GM12878 (cell line): ENCODE measurements around the gene MAP3K5. TPM values are rescaled to one million over a fixed set of nuclear protein-coding genes. Genes with fewer than 3 reads are reported as not detected.

Source experiments
- ATAC-seq: fragments of 200-7000 bp; cut with Tn5 transposase; 3 replicates; pipeline ENCODE4 v1.9.1; 2020; ENCODE audit warnings: mild to moderate bottlenecking, moderate library complexity
- BruUV-seq: library from RNA; stranded (reverse); fragments of 400-500 nt; replicated peaks from 2 replicates; lab custom pipeline; 2021; lab: Mats Ljungman, UMichigan
- CTCF ChIA-PET: fragments of 300-600 bp; sonication (Branson Sonifier 250); formaldehyde crosslinking; extraction: SDS; loops from one replicate; lab custom pipeline; 2021; ENCODE audit warnings: inconsistent platforms; lab: Yijun Ruan, JAX
- POLR2A ChIA-PET: fragments of 350-600 bp; formaldehyde crosslinking; extraction: SDS; loops from one replicate; lab custom pipeline; 2021; ENCODE audit warnings: inconsistent platforms; lab: Charles Lee
- RAD21 ChIA-PET: fragments of 300-600 bp; sonication (Branson Sonifier 250); formaldehyde crosslinking; loops from one replicate; lab custom pipeline; 2023; ENCODE audit warnings: antibody characterized with exemption; ENCODE audit not compliant: unreplicated experiment; lab: Charles Lee
- SMC1A ChIA-PET: fragments of 300-600 bp; sonication (Branson Sonifier 250); formaldehyde crosslinking; loops from one replicate; lab custom pipeline; 2023; ENCODE audit not compliant: unreplicated experiment, uncharacterized antibody; lab: Charles Lee
- DNase-seq: peaks from one replicate; pipeline ENCODE4 v3.0.0-alpha.2; 2011; ENCODE audit warnings: low read depth, low spot score
- FAIRE-seq: peaks from 3 replicates; lab custom pipeline; 2011; peaks lifted over from hg19 to GRCh38; lab: Jason Lieb, UNC
- H2AFZ ChIP-seq: 2 replicates; pipeline ENCODE4 v1.6.0; 2011; ENCODE audit warnings: low read depth, low read length, control low read depth; ENCODE audit not compliant: control insufficient read depth
- H3K27ac ChIP-seq: 2 replicates; pipeline ENCODE4 v1.5.1; 2011; ENCODE audit warnings: control low read depth; ENCODE audit not compliant: control insufficient read depth, insufficient read depth
- H3K27me3 ChIP-seq, 2 experiments: replicated peaks in 1 of 2; 2 replicates each; pipeline versions ENCODE4 v1.6.0 to v1.6.1; 2011; ENCODE audit warnings: low read length in 1 of 2; ENCODE audit not compliant: control insufficient read depth in 2 of 2, insufficient read depth in 2 of 2
- H3K36me3 ChIP-seq, 2 experiments: 2 replicates each; pipeline ENCODE4 v1.5.1; 2011; ENCODE audit warnings: low read length in 1 of 2; ENCODE audit not compliant: control insufficient read depth in 2 of 2, insufficient read depth in 2 of 2
- H3K4me1 ChIP-seq: 2 replicates; pipeline ENCODE4 v1.6.1; 2011; ENCODE audit warnings: mild to moderate bottlenecking, low read length, moderate library complexity, mixed read lengths; ENCODE audit not compliant: control insufficient read depth, insufficient read depth
- H3K4me2 ChIP-seq: 2 replicates; pipeline ENCODE4 v1.6.0; 2011; ENCODE audit warnings: control low read depth; ENCODE audit not compliant: control insufficient read depth, insufficient read depth
- H3K4me3 ChIP-seq: fragments of 200-600 bp; sonication (generic); 2 replicates; pipeline ENCODE4 v1.5.1; 2016
- H3K79me2 ChIP-seq: 2 replicates; pipeline ENCODE4 v1.6.0; 2011; ENCODE audit warnings: low read length; ENCODE audit not compliant: control insufficient read depth, insufficient read depth
- H3K9ac ChIP-seq: 2 replicates; pipeline ENCODE4 v1.8.0; 2011; ENCODE audit warnings: low read length, control low read depth, mixed read lengths; ENCODE audit not compliant: control insufficient read depth, insufficient read depth
- H3K9me3 ChIP-seq: replicated peaks from 3 replicates; pipeline ENCODE4 v1.5.1; 2011; ENCODE audit warnings: mild to moderate bottlenecking, low read length; ENCODE audit not compliant: control insufficient read depth, insufficient read depth
- H4K20me1 ChIP-seq: 2 replicates; pipeline ENCODE4 v1.6.0; 2011; ENCODE audit not compliant: control insufficient read depth, insufficient read depth
- CEBPB ChIP-seq, 2 experiments: fragments of 150-350 bp in 1 of 2; IDR thresholded peaks; 2 replicates each; pipeline ENCODE4 v1.6.1; 2012 to 2014; ENCODE audit warnings: low read depth in 2 of 2, low read length in 2 of 2, borderline replicate concordance in 1 of 2, inconsistent platforms in 1 of 2
- SP1 ChIP-seq: IDR thresholded peaks from one replicate; pipeline ENCODE4 v1.6.1; 2011; ENCODE audit warnings: low read depth, low read length
- SUPT20H ChIP-seq: IDR thresholded peaks from 2 replicates; pipeline ENCODE4 v1.6.1; 2011; ENCODE audit warnings: low read depth, mild to moderate bottlenecking, low read length, moderate library complexity, borderline replicate concordance; ENCODE audit not compliant: control insufficient read depth
- YBX1 ChIP-seq: fragments of 450-650 bp; IDR thresholded peaks from 2 replicates; pipeline ENCODE4 v1.6.1; 2016; ENCODE audit warnings: antibody characterized with exemption
- WGBS: methylation state at CpG from one replicate; pipeline ENCODE4 v1.1.6; 2016; ENCODE audit warnings: low lambda C conversion rate; ENCODE audit not compliant: insufficient replicate concordance, insufficient coverage; ENCODE audit errors: missing lambda C conversion rate; 5-methylcytosine and 5-hydroxymethylcytosine counted together
- in situ Hi-C: fragments of 300-500 bp; cut with MboI; formaldehyde crosslinking; loops from 9 replicates; pipeline ENCODE4 v1.14.3; 2018; ENCODE audit warnings: mixed read lengths
- intact Hi-C: fragments of 100-400 bp; cut with micrococcal nuclease; formaldehyde crosslinking; loops from one replicate; pipeline ENCODE4 v1.14.2; 2022; ENCODE audit not compliant: unreplicated experiment
- polyA plus RNA-seq, 11 experiments: library from polyadenylated mRNA; depleted of rRNA in 4 of 11; unstranded in 6 of 11; stranded (reverse) in 5 of 11; fragments of >200 nt; fragmentation: Nextera tagmentation in 4 of 11; fragmentation: Illumina TruSeq in 1 of 11; extraction: Ambion mirVana in 4 of 11; extraction: Trizol in 1 of 11; gene quantifications; 1 replicate in 1 of 11; 2 replicates in 10 of 11; pipeline versions ENCODE4 v1.2.1 to v1.2.3, GENCODE V29; 2011 to 2016; ENCODE audit warnings: inconsistent platforms in 2 of 11, missing spikeins in 2 of 11, low read depth in 1 of 11
- total RNA-seq, 4 experiments: library from RNA; depleted of rRNA in 3 of 4; stranded (reverse); fragments of >200 nt in 3 of 4; fragmentation: Illumina TruSeq in 1 of 4; extraction: Trizol in 1 of 4; gene quantifications; 2 replicates each; pipeline versions ENCODE4 v1.2.1 to v1.2.3, GENCODE V29; 2013 to 2021
- TF ChIP-seq, protein P1 (sequence below): fragments of 450-650 bp; IDR thresholded peaks from 2 replicates; pipeline ENCODE4 v1.6.1; 2017; ENCODE audit warnings: antibody characterized with exemption, mild to moderate bottlenecking, moderate library complexity
- TF ChIP-seq, protein P2 (sequence below): fragments of 450-650 bp; IDR thresholded peaks from 2 replicates; pipeline ENCODE4 v1.6.1; 2016; ENCODE audit warnings: mild to moderate bottlenecking
- TF ChIP-seq, protein P3 (sequence below): fragments of 450-650 bp; IDR thresholded peaks from 2 replicates; pipeline ENCODE4 v1.6.1; 2016; ENCODE audit warnings: mild to moderate bottlenecking
- TF ChIP-seq, protein P4 (sequence below): fragments of 450-650 bp; IDR thresholded peaks from 2 replicates; pipeline ENCODE4 v1.6.1; 2017; ENCODE audit warnings: mild to moderate bottlenecking, moderate library complexity
- TF ChIP-seq, protein P5 (sequence below): IDR thresholded peaks from 2 replicates; pipeline ENCODE4 v1.6.1; 2011; ENCODE audit warnings: mild to moderate bottlenecking, low read depth, low read length, moderate library complexity; ENCODE audit not compliant: insufficient replicate concordance

Gene MAP3K5
- total and polyA plus RNA-seq, 10 of the 15 experiments (the other 5 are each of a cell fraction or from before 2014, with no cell fraction given), result 5.4 to 34.3 (median 26.4) TPM

DNA sequence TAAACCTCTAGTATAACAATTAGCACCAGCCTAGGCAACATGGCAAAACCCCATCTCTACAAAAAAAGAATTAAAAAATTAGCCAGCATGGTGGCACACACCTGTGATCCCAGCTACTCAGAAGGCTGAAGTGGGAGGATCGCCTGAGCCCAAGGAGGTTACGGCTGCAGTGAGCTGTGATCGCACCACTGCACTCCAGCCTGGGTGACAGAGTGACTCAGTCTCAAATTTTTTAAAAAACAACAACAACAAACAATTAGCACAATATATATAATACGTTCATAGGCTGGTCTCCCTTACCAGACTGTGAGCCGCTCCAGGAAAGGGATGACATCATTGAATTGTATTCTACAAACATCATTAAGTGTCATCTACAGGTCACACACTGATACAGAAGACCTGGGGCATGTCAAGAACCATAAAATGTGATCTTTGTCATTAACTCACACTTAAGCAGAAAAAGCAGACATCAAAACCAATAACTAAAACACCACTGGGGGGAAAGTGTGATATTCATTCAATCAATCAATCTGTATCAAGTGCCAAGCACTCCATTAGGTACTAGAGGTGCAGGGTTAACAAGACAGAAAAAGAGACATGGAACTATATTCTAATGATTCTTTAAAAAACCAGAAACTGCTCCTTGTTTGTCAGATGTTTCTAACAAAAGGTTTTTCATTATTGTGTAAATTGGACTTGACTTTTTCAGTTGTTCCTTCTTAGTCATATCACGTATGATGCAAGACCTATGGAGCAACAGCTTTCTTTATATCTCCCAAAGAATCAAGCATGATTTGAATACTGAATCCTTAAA is 17.8 kb downstream of the MAP3K5 start:
- Histone ChIP-seq H2AFZ (no peak overlapping the region), H3K36me3 (peaks cover 0 to 4% of the 10 kb centered on the region in 2 experiments; a peak in 3 of 4 replicates), H3K27me3 (no peaks in the 10 kb centered on the region), H4K20me1 (no peaks in the 10 kb centered on the region), H3K9ac (peak overlapping the region; percentile 10; the same call in 1 of the 2 replicates), H3K9me3 (no peaks in the 10 kb centered on the region; the same call in 2 of the 3 replicates), H3K4me2 (peak overlapping the region; percentile 32), H3K27ac (peak overlapping the region; percentile 92), H3K4me1 (peaks cover 46% of the 10 kb centered on the region), H3K79me2 (peaks cover 98% of the 10 kb centered on the region), H3K4me3 (0 out of 2 replicates have a peak overlapping the region, but pooled peaks have one; percentile 4)
- no TSS peak for BruUV-seq
- DNase-seq, result no peak
- WGBS, result 66% methylated on average over 6 of the region's 6 CpGs
- no peak for FAIRE-seq
- intact Hi-C loops, result no loop called here
- no peak for ATAC-seq
- ChIA-PET RAD21 (interaction anchor here (1.0 to 12.6 kb wide), 5 partner anchors 12 to 56 kb away, joined by 3 to 270 read pairs (median 92); partner anchors contain the start of gene MAP3K5), CTCF (interaction anchor here (1.3 to 3.9 kb wide), 8 partner anchors 10 to 129 kb away, joined by 3 to 26 read pairs (median 4); no protein-coding TSS in a partner anchor), SMC1A (interaction anchor here (1.3 to 8.9 kb wide), 7 partner anchors 12 to 130 kb away, joined by 4 to 227 read pairs (median 25); partner anchors contain the start of gene MAP3K5), POLR2A (interaction anchor here (0.9 to 11.8 kb wide), 5 partner anchors 11 to 486 kb away, joined by 3 to 159 read pairs (median 33); partner anchors contain the start of gene MAP3K5)
- in situ Hi-C loops, result no loop called here
- TF ChIP-seq, protein P1, sequence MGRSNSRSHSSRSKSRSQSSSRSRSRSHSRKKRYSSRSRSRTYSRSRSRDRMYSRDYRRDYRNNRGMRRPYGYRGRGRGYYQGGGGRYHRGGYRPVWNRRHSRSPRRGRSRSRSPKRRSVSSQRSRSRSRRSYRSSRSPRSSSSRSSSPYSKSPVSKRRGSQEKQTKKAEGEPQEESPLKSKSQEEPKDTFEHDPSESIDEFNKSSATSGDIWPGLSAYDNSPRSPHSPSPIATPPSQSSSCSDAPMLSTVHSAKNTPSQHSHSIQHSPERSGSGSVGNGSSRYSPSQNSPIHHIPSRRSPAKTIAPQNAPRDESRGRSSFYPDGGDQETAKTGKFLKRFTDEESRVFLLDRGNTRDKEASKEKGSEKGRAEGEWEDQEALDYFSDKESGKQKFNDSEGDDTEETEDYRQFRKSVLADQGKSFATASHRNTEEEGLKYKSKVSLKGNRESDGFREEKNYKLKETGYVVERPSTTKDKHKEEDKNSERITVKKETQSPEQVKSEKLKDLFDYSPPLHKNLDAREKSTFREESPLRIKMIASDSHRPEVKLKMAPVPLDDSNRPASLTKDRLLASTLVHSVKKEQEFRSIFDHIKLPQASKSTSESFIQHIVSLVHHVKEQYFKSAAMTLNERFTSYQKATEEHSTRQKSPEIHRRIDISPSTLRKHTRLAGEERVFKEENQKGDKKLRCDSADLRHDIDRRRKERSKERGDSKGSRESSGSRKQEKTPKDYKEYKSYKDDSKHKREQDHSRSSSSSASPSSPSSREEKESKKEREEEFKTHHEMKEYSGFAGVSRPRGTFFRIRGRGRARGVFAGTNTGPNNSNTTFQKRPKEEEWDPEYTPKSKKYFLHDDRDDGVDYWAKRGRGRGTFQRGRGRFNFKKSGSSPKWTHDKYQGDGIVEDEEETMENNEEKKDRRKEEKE, result no peak
- TF ChIP-seq CEBPB (IDR thresholded peaks at IDR 0.05; ENCODE audit: borderline replicate concordance in 1 of 2, low read depth in 2 of 2, low read length in 2 of 2) (0 out of 4 replicates have a peak, but pooled peaks of 1 of the 2 experiments have one; percentile 35), SP1 (no peak), SUPT20H (no peak), YBX1 (no peak)
- TF ChIP-seq, protein P2, sequence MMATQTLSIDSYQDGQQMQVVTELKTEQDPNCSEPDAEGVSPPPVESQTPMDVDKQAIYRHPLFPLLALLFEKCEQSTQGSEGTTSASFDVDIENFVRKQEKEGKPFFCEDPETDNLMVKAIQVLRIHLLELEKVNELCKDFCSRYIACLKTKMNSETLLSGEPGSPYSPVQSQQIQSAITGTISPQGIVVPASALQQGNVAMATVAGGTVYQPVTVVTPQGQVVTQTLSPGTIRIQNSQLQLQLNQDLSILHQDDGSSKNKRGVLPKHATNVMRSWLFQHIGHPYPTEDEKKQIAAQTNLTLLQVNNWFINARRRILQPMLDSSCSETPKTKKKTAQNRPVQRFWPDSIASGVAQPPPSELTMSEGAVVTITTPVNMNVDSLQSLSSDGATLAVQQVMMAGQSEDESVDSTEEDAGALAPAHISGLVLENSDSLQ, result 0 out of 2 replicates have a peak, but pooled peaks have one; percentile 9
- TF ChIP-seq, protein P3, sequence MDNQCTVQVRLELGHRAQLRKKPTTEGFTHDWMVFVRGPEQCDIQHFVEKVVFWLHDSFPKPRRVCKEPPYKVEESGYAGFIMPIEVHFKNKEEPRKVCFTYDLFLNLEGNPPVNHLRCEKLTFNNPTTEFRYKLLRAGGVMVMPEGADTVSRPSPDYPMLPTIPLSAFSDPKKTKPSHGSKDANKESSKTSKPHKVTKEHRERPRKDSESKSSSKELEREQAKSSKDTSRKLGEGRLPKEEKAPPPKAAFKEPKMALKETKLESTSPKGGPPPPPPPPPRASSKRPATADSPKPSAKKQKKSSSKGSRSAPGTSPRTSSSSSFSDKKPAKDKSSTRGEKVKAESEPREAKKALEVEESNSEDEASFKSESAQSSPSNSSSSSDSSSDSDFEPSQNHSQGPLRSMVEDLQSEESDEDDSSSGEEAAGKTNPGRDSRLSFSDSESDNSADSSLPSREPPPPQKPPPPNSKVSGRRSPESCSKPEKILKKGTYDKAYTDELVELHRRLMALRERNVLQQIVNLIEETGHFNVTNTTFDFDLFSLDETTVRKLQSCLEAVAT, result peak; percentile 55; the same call in 1 of the 2 replicates
- TF ChIP-seq, protein P4, sequence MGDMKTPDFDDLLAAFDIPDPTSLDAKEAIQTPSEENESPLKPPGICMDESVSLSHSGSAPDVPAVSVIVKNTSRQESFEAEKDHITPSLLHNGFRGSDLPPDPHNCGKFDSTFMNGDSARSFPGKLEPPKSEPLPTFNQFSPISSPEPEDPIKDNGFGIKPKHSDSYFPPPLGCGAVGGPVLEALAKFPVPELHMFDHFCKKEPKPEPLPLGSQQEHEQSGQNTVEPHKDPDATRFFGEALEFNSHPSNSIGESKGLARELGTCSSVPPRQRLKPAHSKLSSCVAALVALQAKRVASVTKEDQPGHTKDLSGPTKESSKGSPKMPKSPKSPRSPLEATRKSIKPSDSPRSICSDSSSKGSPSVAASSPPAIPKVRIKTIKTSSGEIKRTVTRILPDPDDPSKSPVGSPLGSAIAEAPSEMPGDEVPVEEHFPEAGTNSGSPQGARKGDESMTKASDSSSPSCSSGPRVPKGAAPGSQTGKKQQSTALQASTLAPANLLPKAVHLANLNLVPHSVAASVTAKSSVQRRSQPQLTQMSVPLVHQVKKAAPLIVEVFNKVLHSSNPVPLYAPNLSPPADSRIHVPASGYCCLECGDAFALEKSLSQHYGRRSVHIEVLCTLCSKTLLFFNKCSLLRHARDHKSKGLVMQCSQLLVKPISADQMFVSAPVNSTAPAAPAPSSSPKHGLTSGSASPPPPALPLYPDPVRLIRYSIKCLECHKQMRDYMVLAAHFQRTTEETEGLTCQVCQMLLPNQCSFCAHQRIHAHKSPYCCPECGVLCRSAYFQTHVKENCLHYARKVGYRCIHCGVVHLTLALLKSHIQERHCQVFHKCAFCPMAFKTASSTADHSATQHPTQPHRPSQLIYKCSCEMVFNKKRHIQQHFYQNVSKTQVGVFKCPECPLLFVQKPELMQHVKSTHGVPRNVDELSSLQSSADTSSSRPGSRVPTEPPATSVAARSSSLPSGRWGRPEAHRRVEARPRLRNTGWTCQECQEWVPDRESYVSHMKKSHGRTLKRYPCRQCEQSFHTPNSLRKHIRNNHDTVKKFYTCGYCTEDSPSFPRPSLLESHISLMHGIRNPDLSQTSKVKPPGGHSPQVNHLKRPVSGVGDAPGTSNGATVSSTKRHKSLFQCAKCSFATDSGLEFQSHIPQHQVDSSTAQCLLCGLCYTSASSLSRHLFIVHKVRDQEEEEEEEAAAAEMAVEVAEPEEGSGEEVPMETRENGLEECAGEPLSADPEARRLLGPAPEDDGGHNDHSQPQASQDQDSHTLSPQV, result no peak
- TF ChIP-seq, protein P5, sequence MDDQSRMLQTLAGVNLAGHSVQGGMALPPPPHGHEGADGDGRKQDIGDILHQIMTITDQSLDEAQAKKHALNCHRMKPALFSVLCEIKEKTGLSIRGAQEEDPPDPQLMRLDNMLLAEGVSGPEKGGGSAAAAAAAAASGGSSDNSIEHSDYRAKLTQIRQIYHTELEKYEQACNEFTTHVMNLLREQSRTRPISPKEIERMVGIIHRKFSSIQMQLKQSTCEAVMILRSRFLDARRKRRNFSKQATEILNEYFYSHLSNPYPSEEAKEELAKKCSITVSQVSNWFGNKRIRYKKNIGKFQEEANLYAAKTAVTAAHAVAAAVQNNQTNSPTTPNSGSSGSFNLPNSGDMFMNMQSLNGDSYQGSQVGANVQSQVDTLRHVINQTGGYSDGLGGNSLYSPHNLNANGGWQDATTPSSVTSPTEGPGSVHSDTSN, result no peak
